ENCODE data around the gene PODN. TPM values are rescaled to one million over a fixed set of nuclear protein-coding genes. Genes with fewer than 3 reads are reported as not detected.

PODN gene
- total RNA-seq, 1 donor = 52.8 TPM

DNA sequence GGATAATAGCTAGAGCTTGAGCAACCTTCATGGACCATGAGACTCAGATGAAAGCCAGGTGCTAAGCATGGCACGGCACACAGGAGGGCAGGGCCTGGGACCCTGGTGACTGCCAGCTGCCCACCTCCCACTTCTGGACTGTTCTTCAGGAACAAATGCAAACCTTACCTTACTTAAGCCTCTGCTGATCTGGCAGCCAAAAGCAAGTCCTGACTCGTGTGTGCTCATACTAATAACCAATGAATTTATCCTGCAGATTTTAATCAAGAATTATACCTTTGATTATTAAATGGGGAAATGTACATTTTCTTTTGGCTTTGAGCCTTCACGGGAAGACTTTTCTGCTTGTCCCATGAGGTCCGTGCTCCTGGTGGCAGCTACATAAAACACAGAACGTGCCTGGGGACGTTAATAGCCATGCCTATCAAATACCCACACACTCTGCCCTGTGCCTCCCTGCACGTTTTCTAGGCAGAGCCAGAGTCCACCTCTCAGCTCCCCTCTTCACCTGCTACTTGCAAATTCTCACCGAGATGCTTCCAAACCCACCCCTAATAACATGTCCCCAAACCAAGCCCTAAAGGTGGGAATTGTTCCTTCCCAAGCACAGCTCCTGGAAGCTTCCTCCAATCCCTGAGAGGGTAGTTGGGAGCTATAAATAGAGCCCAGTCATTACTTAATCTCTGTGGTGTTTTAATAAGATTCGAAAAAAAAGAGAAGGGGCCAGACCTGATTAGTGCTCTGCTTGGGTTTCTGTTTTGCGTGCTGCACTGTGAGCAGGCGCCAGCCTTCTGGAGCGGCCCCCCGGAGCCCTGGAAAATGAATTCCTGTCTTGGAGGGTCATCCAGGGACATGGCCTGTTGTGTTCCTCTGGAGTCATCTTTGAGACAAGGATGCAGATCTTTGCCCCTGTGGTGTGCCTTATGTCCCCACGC, 46.9 kb downstream of the PODN start:
- no peak overlapping the region for H3K4me3 ChIP-seq (ENCODE audit: insufficient read depth, low read length)
- peak overlapping the region; percentile 22 for H3K4me2 ChIP-seq (ENCODE audit: insufficient read depth, low read length)
- no peaks in the 10 kb centered on the region for H3K27me3 ChIP-seq (ENCODE audit: insufficient read depth, low read length)
- H4K20me1 ChIP-seq (ENCODE audit: insufficient read depth, low read length) = no peaks in the 10 kb centered on the region
- H3K4me1 ChIP-seq (ENCODE audit: insufficient read depth, low read length) = peaks cover 24% of the 10 kb centered on the region
- peak; percentile 96 for DNase-seq (ENCODE audit: insufficient read length, low spot score, missing footprints)
- H3K27ac ChIP-seq (ENCODE audit: low read depth, low read length) = peak overlapping the region; percentile 73
- TF ChIP-seq, protein P1, sequence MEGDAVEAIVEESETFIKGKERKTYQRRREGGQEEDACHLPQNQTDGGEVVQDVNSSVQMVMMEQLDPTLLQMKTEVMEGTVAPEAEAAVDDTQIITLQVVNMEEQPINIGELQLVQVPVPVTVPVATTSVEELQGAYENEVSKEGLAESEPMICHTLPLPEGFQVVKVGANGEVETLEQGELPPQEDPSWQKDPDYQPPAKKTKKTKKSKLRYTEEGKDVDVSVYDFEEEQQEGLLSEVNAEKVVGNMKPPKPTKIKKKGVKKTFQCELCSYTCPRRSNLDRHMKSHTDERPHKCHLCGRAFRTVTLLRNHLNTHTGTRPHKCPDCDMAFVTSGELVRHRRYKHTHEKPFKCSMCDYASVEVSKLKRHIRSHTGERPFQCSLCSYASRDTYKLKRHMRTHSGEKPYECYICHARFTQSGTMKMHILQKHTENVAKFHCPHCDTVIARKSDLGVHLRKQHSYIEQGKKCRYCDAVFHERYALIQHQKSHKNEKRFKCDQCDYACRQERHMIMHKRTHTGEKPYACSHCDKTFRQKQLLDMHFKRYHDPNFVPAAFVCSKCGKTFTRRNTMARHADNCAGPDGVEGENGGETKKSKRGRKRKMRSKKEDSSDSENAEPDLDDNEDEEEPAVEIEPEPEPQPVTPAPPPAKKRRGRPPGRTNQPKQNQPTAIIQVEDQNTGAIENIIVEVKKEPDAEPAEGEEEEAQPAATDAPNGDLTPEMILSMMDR (IDR thresholded peaks at IDR 0.05; ENCODE audit: extremely low read depth, low read depth, low read length) = no peak
- no peaks in the 10 kb centered on the region for H3K79me2 ChIP-seq (ENCODE audit: insufficient read depth, low read length)
- H3K36me3 ChIP-seq (ENCODE audit: insufficient read depth, low read length) = no peaks in the 10 kb centered on the region
- peaks cover 18% of the 10 kb centered on the region for H3K9me3 ChIP-seq (ENCODE audit: low read depth, low read length)
- no peak overlapping the region for H2AFZ ChIP-seq (ENCODE audit: low read length)

DNA sequence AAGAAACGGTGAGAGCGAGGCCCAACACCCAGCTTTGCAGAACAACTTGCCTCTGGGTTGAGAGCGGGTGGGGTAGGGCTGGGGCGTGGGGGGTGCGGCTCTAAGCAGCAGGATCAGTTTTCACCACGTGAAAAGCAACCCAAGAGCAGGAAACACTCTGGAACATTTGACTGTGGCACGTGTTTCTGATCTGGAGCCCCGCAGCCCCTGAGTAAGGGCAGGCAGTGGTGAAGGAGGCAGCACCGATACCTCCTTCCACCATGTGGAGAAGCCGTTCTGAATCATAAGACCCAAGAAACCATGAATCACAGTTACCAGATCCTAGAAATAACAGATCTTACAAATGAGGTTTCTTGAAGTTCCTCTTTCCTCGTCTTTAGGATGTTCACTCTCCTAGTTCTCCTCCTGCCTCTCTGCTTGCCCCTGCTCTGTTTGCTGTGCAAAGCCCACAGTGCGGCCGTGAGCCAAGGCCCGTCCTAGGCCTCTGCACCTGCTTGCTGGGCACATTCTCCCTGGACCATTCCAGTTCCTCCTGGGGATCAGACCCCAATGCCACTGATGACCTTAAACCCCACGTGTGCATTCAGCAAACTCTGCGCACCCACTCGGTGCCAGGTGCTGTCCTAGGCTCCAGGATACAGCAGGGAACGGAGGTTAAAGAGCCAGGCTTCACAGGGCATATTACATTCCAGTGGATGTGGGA, 48.5 kb downstream of the PODN start:
- Histone ChIP-seq H3K4me2 (ENCODE audit: insufficient read depth, low read length) (no peak overlapping the region), H4K20me1 (ENCODE audit: insufficient read depth, low read length) (no peaks in the 10 kb centered on the region), H3K79me2 (ENCODE audit: insufficient read depth, low read length) (no peaks in the 10 kb centered on the region), H3K4me1 (ENCODE audit: insufficient read depth, low read length) (peaks cover 24% of the 10 kb centered on the region), H3K27me3 (ENCODE audit: insufficient read depth, low read length) (no peaks in the 10 kb centered on the region), H3K4me3 (ENCODE audit: insufficient read depth, low read length) (no peak overlapping the region), H3K27ac (ENCODE audit: low read depth, low read length) (peak overlapping the region; percentile 54), H3K36me3 (ENCODE audit: insufficient read depth, low read length) (no peaks in the 10 kb centered on the region), H3K9me3 (ENCODE audit: low read depth, low read length) (peaks cover 18% of the 10 kb centered on the region), H2AFZ (ENCODE audit: low read length) (peak overlapping the region; percentile 50)
- peak; percentile 91 for DNase-seq (ENCODE audit: insufficient read length, low spot score, missing footprints)
- TF ChIP-seq, protein P1 (IDR thresholded peaks at IDR 0.05; ENCODE audit: extremely low read depth, low read depth, low read length) = no peak

DNA sequence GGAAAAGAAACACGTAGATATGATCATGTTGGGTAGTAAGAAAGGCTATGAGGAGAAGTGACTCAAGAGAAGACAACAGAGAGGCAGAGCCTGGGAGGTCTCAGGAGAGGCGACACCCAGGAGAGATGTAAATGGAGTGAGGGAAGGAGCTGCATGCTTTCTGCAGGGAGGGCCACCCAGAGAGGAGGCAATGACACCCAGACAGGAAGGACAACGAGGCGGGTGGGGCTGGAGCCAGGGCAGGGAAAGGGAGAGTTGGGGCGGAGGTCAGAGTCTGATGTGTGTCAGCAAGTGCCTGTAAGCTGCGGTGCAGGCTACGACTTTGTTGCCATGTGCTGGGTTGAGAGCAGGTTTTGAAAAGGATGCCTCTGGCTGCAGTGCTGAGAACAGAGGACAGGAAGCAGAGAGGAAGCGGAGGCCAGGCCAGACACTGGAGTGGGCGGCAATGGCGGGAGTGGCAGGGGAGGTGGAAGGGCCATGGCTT, 49.1 kb downstream of the PODN start:
- H3K27me3 ChIP-seq (ENCODE audit: insufficient read depth, low read length) = no peaks in the 10 kb centered on the region
- H3K79me2 ChIP-seq (ENCODE audit: insufficient read depth, low read length) = no peaks in the 10 kb centered on the region
- H2AFZ ChIP-seq (ENCODE audit: low read length) = no peak overlapping the region
- TF ChIP-seq, protein P1 (IDR thresholded peaks at IDR 0.05; ENCODE audit: extremely low read depth, low read depth, low read length) = no peak
- H3K4me1 ChIP-seq (ENCODE audit: insufficient read depth, low read length) = peaks cover 24% of the 10 kb centered on the region
- peaks cover 18% of the 10 kb centered on the region for H3K9me3 ChIP-seq (ENCODE audit: low read depth, low read length)
- no peaks in the 10 kb centered on the region for H3K36me3 ChIP-seq (ENCODE audit: insufficient read depth, low read length)
- no peaks in the 10 kb centered on the region for H4K20me1 ChIP-seq (ENCODE audit: insufficient read depth, low read length)
- H3K27ac ChIP-seq (ENCODE audit: low read depth, low read length) = peak overlapping the region; percentile 54
- no peak overlapping the region for H3K4me3 ChIP-seq (ENCODE audit: insufficient read depth, low read length)
- H3K4me2 ChIP-seq (ENCODE audit: insufficient read depth, low read length) = no peak overlapping the region
- peak; percentile 81 for DNase-seq (ENCODE audit: insufficient read length, low spot score, missing footprints)

DNA sequence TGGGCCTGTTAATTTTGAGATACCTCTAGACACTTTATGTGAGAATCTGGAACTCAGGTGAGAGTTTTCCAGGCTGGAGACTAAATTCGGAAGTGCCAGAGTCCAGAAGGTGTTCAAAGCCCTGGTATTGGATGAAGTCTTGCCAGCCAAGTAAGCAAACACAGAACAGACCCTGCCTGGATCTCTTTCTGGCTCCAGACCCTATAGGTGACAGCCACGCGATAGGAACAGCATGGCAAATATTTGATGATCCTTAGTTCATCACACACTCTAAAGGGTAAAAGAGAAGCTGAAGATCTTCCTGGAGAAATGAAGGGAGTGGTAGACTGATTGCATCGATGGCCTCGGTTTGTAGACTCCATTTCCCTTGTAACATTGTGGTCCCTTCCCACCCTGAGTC, 49.7 kb downstream of the PODN start:
- H3K36me3 ChIP-seq (ENCODE audit: insufficient read depth, low read length) = no peaks in the 10 kb centered on the region
- no peaks in the 10 kb centered on the region for H3K27me3 ChIP-seq (ENCODE audit: insufficient read depth, low read length)
- TF ChIP-seq, protein P1 (IDR thresholded peaks at IDR 0.05; ENCODE audit: extremely low read depth, low read depth, low read length) = no peak
- peak overlapping the region; percentile 89 for H3K27ac ChIP-seq (ENCODE audit: low read depth, low read length)
- no peaks in the 10 kb centered on the region for H4K20me1 ChIP-seq (ENCODE audit: insufficient read depth, low read length)
- no peak overlapping the region for H3K4me3 ChIP-seq (ENCODE audit: insufficient read depth, low read length)
- no peaks in the 10 kb centered on the region for H3K79me2 ChIP-seq (ENCODE audit: insufficient read depth, low read length)
- H3K9me3 ChIP-seq (ENCODE audit: low read depth, low read length) = peaks cover 18% of the 10 kb centered on the region
- H3K4me1 ChIP-seq (ENCODE audit: insufficient read depth, low read length) = peaks cover 24% of the 10 kb centered on the region
- no peak for DNase-seq (ENCODE audit: insufficient read length, low spot score, missing footprints)
- H3K4me2 ChIP-seq (ENCODE audit: insufficient read depth, low read length) = no peak overlapping the region
- H2AFZ ChIP-seq (ENCODE audit: low read length) = no peak overlapping the region

Data from osteoblast (primary cell).